T-helper 1 cell treated with Interleukin-12 subunit alpha and Interleukin-12 subunit beta and Interleukin-4 antibody, amounts not matched to agents 30 μg/mL and 1 μg/mL, for 36 hours (primary cell): Measurements from ENCODE around the gene BMI1.

ENCODE experiments used
- H3K27ac Mint-ChIP-seq: one replicate; pipeline ENCODE4 v1.8.0; 2021; ENCODE audit warnings: mild to moderate bottlenecking, mixed read lengths
- H3K27me3 Mint-ChIP-seq: one replicate; pipeline ENCODE4 v1.8.0; 2021; ENCODE audit warnings: low read depth, mixed read lengths
- H3K36me3 Mint-ChIP-seq: one replicate; pipeline ENCODE4 v1.8.0; 2021; ENCODE audit warnings: low read depth, mixed read lengths
- H3K4me1 Mint-ChIP-seq: one replicate; pipeline ENCODE4 v1.8.0; 2021; ENCODE audit warnings: low read depth, mixed read lengths
- H3K4me3 Mint-ChIP-seq: one replicate; pipeline ENCODE4 v1.8.0; 2021; ENCODE audit warnings: mild to moderate bottlenecking, moderate library complexity, mixed read lengths
- H3K9me3 Mint-ChIP-seq: one replicate; pipeline ENCODE4 v1.8.0; 2021; ENCODE audit warnings: mixed read lengths

BMI1 gene

DNA sequence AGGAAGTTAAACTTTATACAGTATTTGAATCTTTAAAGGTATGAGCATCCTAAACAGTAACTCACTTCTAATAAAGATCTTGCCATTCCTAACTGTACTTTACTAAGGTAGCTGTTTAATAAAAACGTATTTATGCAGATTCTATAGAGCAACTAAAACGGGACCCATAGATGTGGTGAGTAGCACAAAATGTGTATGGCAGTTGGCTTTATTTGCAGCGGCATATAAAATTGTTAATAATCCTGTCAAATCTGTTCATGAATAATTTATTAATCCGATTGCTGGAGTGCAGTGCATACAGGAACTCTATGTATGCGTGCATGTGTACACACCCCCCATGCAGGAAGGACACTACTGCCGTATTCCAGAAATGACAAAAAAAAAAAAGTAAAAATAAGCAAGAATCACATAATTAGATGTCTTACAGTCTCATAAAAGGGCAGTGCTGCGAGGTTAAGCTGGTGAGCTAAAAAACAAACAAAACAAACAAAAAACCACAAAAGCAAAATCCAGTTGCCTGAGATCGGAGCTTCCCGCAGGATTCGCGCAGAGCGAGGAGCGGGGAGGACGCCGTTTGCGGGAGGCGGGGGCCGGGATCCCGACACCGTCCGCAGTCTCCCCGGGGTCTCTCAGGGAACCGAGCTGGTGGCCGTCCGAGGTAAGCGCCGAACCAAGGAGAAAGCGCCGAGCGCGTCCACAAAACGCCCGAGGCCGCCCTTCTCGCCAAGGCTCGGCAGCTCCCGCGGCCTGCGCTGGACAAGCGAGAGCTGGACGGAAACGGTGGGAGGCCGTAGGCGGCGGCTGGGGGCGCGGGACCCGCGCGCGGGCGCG, 5.2 kb upstream of the BMI1 start:
- Mint-ChIP-seq H3K4me1 (peaks cover 39% of the 10 kb centered on the region), H3K4me3 (peak overlapping the region; percentile 95), H3K9me3 (no peaks in the 10 kb centered on the region), H3K36me3 (peaks cover 15% of the 10 kb centered on the region), H3K27ac (peak overlapping the region; percentile 96), H3K27me3 (peaks cover 5% of the 10 kb centered on the region)

- H3K4me1 Mint-ChIP-seq, result peaks cover 36% of the 10 kb centered on the region
- peaks cover 15% of the 10 kb centered on the region for H3K36me3 Mint-ChIP-seq
- H3K4me3 Mint-ChIP-seq, result peak within 1 kb of the TSS; percentile 95
- H3K27ac Mint-ChIP-seq, result peak within 1 kb of the TSS; percentile 96
- peaks cover 5% of the 10 kb centered on the region for H3K27me3 Mint-ChIP-seq
- no peaks in the 10 kb centered on the region for H3K9me3 Mint-ChIP-seq
Measured at GRCh38 chr10:22316286-22317075, 4.4 kb upstream of the BMI1 start, which contains the start of gene COMMD3. Gene COMMD3, plus strand, starts transcription at chr10:22316388. Its CDS starts 30 bp downstream, at chr10:22316418.

- Mint-ChIP-seq H3K27me3 (peaks cover 6% of the 10 kb centered on the region), H3K4me1 (peaks cover 36% of the 10 kb centered on the region), H3K27ac (peak overlapping the region; percentile 88)
Measured at GRCh38 chr10:22317076-22317370, 3.9 kb upstream of the BMI1 start.

DNA sequence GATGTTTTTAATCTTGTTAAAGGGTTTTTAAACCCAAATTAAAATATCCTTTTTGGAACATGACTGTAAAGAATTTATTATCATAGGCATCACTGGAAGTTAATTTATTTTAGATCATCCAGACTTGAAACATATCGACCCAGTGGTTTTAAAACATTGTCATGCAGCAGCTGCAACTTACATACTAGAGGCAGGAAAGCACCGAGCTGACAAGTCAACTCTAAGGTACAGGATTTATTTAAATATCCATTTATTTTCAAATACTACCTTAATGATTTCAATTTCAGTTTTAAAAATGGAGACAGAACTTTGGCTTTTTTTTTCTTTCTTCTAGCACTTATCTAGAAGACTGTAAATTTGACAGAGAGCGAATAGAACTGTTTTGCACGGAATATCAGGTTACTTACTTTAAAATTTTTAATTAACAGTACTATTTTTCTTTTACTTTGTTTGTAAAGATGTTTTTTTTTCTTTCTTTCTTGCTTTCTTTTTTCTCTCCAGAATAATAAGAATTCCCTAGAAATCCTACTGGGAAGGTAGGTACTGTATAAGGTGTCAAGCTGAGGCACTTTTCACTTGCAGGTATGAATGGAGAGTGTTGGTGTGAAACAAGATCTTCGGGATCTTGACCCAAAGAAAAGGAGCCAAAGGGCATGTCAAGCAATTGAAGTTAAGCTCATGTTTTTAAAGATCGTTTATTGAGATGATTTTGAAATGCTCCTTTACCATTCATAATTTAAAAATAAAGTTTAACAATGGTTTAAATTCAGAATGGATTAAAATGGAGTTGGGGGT, 2.9 kb upstream of the BMI1 start:
- Mint-ChIP-seq H3K9me3 (no peaks in the 10 kb centered on the region), H3K27ac (peak overlapping the region; percentile 63), H3K36me3 (peaks cover 15% of the 10 kb centered on the region), H3K27me3 (peaks cover 16% of the 10 kb centered on the region), H3K4me3 (peak overlapping the region; percentile 48), H3K4me1 (peaks cover 42% of the 10 kb centered on the region)

More at GRCh38 chr10:22317076-22317370, 3.9 kb upstream of the BMI1 start:
- no peaks in the 10 kb centered on the region for H3K9me3 Mint-ChIP-seq
- H3K36me3 Mint-ChIP-seq, result peaks cover 15% of the 10 kb centered on the region
- peak overlapping the region; percentile 83 for H3K4me3 Mint-ChIP-seq

- Mint-ChIP-seq H3K36me3 (peaks cover 18% of the 10 kb centered on the region), H3K4me3 (peak overlapping the region; percentile 9), H3K9me3 (no peaks in the 10 kb centered on the region), H3K27ac (no peak overlapping the region), H3K4me1 (peaks cover 48% of the 10 kb centered on the region), H3K27me3 (peaks cover 24% of the 10 kb centered on the region)
Measured at GRCh38 chr10:22318772-22319171, 2.1 kb upstream of the BMI1 start.

GRCh38 chr10:22319547-22319979, 1.3 kb upstream of the BMI1 start:
- Mint-ChIP-seq H3K27ac (peak overlapping the region; percentile 90), H3K4me1 (peaks cover 56% of the 10 kb centered on the region), H3K4me3 (peak overlapping the region; percentile 86), H3K27me3 (peaks cover 32% of the 10 kb centered on the region), H3K36me3 (peaks cover 22% of the 10 kb centered on the region), H3K9me3 (no peaks in the 10 kb centered on the region)

DNA sequence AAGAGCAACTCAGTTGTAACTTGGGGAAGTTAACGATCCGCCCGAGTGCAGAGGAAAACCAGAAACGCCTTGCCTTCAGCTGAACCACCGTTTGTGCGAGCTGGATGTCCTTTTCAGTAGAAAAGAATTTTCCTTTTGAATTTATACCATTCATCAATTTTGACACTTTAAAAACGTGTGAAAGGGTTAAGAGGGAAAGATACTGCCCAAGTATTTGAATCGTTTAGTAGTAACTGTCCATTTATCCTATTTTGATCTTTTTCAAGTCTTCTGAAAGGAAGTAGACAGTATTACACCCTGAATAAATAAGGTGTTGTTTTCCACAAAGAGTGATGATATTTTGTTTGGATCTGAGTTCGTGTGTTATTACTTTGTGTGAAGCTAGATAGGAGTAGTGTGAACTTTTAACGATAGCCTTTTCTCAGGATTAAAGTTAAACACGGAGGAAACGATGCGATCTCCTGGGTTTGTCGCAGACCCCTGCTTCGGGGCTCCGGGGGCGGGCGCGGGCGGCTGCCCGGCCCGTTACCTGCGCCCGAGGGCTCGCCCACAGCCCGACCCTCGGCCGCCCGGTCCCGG, 830 bp upstream of the BMI1 start:
- Mint-ChIP-seq H3K4me3 (peak overlapping the region; percentile 86), H3K27me3 (peaks cover 37% of the 10 kb centered on the region), H3K4me1 (peaks cover 57% of the 10 kb centered on the region), H3K27ac (peak overlapping the region; percentile 90), H3K36me3 (peaks cover 24% of the 10 kb centered on the region), H3K9me3 (no peaks in the 10 kb centered on the region)

- Mint-ChIP-seq H3K4me1 (peaks cover 55% of the 10 kb centered on the region), H3K4me3 (peak overlapping the region; percentile 77), H3K9me3 (no peaks in the 10 kb centered on the region), H3K27ac (peak overlapping the region; percentile 67), H3K27me3 (peaks cover 38% of the 10 kb centered on the region), H3K36me3 (peaks cover 28% of the 10 kb centered on the region)
Measured at GRCh38 chr10:22321156-22321923, 441 bp downstream of the BMI1 start.

GRCh38 chr10:22321924-22322640, 1.2 kb downstream of the BMI1 start:
- Mint-ChIP-seq H3K4me3 (peak overlapping the region; percentile 71), H3K36me3 (peaks cover 30% of the 10 kb centered on the region), H3K9me3 (no peaks in the 10 kb centered on the region), H3K27me3 (peaks cover 38% of the 10 kb centered on the region), H3K27ac (peak overlapping the region; percentile 62), H3K4me1 (peaks cover 54% of the 10 kb centered on the region)

DNA sequence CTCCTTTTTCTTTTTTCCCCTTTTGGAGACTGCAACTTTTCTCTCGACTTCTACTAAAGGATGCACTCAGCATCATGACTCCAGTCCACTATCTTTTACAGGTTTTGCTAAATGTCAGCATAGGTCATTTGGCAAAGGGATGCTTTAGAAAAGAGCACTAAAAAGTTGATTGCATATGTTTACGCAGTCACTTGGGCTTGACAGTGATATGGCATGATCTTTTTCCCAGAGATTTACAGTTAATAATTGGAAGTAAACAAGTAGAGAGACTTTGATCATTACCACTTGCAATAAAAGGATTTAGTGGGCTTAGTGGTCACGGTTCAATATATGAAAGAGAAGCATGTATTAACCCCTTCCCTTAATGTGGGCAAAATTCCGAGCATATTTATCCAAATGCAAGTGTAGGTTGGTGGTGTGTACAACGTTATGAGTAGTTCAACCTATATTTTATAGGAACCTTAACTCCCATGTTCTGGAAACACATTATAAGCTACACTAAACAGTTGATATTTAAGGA, 1.8 kb downstream of the BMI1 start:
- Mint-ChIP-seq H3K27me3 (peaks cover 38% of the 10 kb centered on the region), H3K4me3 (peak overlapping the region; percentile 71), H3K36me3 (peaks cover 34% of the 10 kb centered on the region), H3K9me3 (no peaks in the 10 kb centered on the region), H3K27ac (peak overlapping the region; percentile 62), H3K4me1 (peaks cover 52% of the 10 kb centered on the region)

DNA sequence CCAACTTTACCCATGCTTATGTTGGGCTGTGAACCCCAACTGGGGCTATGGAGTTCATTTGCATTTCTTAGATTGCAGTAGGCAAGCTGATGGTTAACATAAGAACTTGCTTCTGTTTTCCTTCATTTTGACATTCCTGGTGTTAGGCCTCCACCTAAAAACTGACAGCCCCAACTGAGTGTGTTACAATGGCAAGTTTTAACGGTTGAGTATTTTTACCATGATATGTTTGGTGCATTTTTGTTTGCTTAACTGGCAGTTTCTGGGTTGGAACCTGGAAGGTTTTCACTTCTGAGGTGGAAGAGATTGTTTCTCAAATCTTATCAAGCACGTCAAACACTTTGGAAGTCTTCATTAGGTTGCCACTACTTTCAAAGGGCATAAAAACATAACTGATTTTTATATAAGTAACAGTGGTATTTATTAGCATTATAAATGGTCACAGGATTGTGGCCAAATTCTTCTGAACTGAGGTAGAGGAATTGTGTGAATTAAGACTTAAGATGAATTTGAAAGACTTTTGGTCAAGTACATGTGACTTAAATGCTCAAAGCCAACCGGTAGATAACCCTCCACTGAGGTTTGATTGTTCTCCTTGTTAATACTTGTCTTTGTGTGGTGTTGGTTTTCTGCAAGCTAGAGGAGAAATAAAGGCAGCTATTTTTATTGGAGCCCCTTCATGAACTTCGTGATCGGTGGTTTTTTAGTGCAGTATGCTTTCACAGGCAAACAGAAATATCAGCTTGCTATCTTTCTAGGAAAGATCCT, 2.8 kb downstream of the BMI1 start:
- Mint-ChIP-seq H3K36me3 (peaks cover 30% of the 10 kb centered on the region), H3K27ac (no peak overlapping the region), H3K4me3 (peak overlapping the region; percentile 86), H3K27me3 (peaks cover 38% of the 10 kb centered on the region), H3K4me1 (peaks cover 46% of the 10 kb centered on the region), H3K9me3 (no peaks in the 10 kb centered on the region)

DNA sequence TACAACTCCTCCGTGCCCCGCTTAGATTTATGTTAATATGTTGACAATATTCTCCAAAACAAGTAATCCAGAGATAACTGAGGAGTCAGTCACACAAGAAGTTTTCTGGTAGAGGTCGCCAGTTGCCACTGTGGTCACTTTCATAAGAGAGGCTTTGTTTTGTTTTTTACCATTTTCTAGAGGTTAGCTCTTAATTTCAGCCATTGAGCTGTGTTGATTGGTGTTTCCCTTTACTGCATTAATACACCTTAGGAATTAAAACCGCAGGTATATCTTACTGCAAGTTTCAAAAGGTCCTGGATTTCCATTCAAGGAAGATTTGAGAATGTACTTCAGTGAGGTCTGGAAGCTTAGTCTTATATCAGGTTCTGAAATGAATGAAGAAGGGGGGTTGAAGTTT, 3.5 kb downstream of the BMI1 start:
- H3K4me1 Mint-ChIP-seq, result peaks cover 42% of the 10 kb centered on the region
- peak overlapping the region; percentile 86 for H3K4me3 Mint-ChIP-seq
- no peaks in the 10 kb centered on the region for H3K9me3 Mint-ChIP-seq
- H3K27ac Mint-ChIP-seq, result peak overlapping the region; percentile 39
- peaks cover 30% of the 10 kb centered on the region for H3K36me3 Mint-ChIP-seq
- peaks cover 38% of the 10 kb centered on the region for H3K27me3 Mint-ChIP-seq
